GM18951 (cell line): ENCODE results near the gene XRCC1.

Experiments
- POLR2A ChIP-seq: IDR thresholded peaks from 4 replicates; pipeline ENCODE4 v1.6.1; 2011; ENCODE audit warnings: mild to moderate bottlenecking; ENCODE audit not compliant: insufficient read length, insufficient read depth; ENCODE audit errors: extremely low read depth
- in situ Hi-C: fragments of 300-500 bp; cut with MboI; formaldehyde crosslinking; loops from one replicate; pipeline ENCODE4 v1.12.0; 2022; ENCODE audit warnings: low sequenced_read_pairs, mixed read lengths, inconsistent platforms; ENCODE audit not compliant: unreplicated experiment

The XRCC1 gene

GRCh38 chr19:43575955-43576878 is 890 bp upstream of the XRCC1 start:
- in situ Hi-C loops = no loop called here
- TF ChIP-seq POLR2A = no peak

GRCh38 chr19:43574424-43575155 is 737 bp downstream of the XRCC1 start:
- no peak for TF ChIP-seq POLR2A
- in situ Hi-C loops = no loop called here

DNA sequence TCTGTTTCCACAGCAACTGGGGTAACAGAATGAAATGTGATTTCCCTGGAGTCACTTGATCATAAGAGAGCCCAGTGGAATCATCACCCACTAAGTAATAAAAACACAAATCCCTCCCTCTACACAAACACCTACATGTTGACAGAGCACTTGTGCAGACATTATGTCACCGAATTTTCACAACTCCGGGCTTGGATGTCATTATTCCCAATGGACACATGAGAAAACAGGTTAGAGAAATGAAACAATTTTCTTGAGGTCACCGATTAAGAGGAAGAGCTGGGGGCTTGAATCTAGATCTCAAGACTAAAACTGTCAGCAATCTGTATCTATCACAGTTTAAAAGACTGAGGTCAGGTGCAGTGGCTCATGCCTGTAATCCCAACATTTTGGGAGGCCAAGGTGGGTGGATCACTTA is 3.1 kb downstream of the XRCC1 start:
- in situ Hi-C loops = no loop called here
- no peak for TF ChIP-seq POLR2A

GRCh38 chr19:43570174-43570791 is 5.0 kb downstream of the XRCC1 start:
- in situ Hi-C loops = no loop called here

DNA sequence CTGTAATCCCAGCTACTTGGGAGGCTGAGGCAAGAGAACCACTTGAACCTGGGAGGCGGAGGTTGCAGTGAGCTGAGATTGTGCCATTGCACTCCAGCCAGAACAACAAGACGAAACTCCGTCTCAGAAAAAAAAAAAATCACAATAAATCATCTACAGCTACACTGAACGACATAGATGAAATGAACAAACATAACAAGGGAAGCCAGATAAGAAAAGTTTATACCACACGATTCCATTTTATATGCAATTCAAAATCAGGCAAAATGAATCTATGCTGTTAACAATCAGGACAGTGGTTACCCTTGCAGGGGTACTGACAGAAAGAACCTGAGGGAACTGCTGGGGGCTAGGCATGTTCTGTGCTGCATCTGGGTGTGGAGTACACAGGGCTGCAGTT is 5.7 kb downstream of the XRCC1 start:
- in situ Hi-C loops = no loop called here
- no peak for TF ChIP-seq POLR2A

More at GRCh38 chr19:43570174-43570791, 5.0 kb downstream of the XRCC1 start:
- no peak for TF ChIP-seq POLR2A

- TF ChIP-seq POLR2A = no peak
- in situ Hi-C loops = no loop called here
Observed at GRCh38 chr19:43564800-43565199, 10.5 kb downstream of the XRCC1 start.

DNA sequence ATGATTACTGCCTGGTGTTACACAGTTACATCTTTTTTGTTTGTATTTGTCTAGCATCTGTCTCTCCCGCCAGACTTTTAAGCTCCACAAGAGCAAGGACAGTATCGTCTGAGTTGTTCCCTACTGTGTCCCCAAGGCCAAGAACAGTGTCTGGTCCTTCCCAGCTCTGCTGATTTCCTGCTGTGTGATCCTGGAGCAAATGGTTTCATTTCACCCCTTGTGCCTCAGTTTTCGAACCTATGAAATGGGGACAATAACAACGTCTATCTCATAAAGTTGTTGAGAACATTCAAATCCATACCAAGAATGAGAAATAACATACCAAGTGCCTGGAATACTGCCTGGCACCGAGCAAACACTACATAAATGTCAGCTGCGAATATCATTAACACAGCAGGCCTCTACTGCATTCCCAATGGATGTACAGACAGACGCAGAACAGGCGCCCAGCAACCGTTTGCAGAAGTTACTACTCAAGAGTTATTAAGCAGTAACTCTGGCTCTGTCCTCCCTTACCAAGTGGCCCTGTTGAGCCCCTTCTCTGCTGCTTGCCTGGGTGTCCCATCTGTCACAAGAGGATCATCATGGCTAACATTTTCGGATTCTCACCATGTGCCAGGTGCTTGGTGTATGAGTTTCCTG is 11.4 kb downstream of the XRCC1 start:
- in situ Hi-C loops = no loop called here
- TF ChIP-seq POLR2A = no peak

DNA sequence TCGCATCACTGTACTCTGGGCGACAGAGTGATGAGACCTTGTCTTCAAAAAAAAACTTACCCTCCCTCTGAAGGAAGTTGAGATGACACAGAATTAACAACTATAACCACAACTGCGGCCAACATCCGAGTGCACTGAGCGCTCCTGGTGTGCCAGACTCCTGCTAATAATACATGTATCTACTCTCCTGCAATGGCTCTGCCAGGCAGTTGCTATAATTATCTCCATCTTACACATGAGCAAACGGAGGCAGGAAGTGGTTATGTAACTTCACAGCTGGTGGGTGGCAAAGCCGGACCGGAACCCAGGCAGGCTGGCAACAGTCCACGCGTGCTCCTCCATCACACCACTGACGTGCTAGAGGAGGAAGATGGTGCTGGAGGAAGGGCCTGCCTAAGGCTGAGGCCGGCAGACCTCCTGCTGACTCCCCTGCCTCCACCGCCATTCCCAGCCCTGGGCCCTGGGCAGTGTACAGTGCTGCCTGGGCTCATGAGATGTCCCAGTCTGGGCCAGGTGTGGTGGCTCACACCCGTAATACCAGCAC is 12.6 kb downstream of the XRCC1 start:
- no peak for TF ChIP-seq POLR2A
- in situ Hi-C loops = no loop called here

- no peak for TF ChIP-seq POLR2A
- in situ Hi-C loops = no loop called here
Observed at GRCh38 chr19:43562226-43562697, 13.1 kb downstream of the XRCC1 start.

DNA sequence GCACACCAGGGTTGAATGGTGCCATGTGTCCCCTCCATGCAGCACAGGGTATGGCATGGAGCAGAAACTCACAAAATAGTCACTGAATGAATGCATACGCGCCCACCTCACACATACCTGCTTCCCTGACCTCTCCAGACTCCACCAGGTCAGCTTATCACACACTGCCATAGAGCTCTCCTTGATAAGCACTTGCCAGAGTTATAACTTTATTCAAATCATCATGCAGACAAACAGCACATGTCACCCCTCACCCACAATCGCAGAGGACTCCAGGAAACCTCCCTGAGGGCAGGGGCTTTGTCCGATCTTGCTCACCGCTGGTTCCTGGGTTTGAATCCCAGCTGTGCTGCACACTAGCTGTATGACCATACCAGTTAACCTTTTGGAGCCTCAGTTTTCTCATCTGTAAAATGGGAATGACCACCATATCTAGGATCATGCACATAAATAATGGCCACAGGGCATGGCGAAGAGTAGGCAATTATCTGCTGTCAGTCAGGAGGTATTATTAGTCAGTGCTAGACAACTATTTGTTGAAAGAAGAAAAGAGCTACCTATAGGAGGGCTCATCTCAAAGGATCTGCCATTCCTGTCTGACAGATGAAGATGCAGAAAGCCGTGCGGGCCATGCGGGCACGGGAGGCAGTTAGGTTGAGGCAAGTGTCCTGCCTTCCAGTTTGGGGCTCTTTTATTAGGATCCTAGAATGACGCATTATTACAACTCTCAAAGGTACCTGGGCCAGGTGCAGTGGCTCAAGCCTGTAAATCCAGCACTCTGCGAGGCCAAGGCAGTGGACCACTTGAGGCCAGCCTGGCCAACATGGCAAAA is 14.0 kb downstream of the XRCC1 start:
- no peak for TF ChIP-seq POLR2A
- in situ Hi-C loops = no loop called here

DNA sequence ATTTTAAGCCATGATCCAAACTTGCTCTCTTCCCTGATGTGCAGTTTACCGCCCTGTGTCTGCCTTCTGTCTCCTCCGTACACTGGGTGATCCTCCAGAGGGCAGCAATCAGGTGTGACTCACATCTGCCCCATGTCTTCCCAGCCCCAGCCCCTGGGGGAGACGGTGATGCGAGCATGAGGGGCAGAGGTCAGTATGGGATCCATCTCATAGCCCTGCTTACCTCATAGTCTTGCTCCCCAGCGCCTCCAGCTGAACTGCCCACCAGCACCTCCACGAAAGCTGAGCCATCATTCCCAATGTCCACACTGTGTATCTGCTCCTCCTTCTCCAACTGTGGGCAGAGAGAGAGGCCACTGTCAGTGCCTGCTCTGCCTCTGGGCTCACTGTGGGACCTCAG is 14.6 kb downstream of the XRCC1 start:
- no peak for TF ChIP-seq POLR2A
- in situ Hi-C loops = no loop called here
